ENCODE measurements around the gene NCAPD3.
A peak's percentile ranks its signal among the peaks of the same experiment; 100 is the strongest.
"Not testable (repeated sequence)": the region's sequence is repeated elsewhere in the genome, so short reads cannot be mapped to it uniquely, and the experiment has no call there.

The NCAPD3 gene

GRCh38 chr11:134226806-134227325, 3.1 kb upstream of the NCAPD3 start:
- DNase-seq: no peak

- DNase-seq: peak; percentile 90
Observed at GRCh38 chr11:134224710-134225664, 1.2 kb upstream of the NCAPD3 start.

GRCh38 chr11:134223121-134223520, 646 bp downstream of the NCAPD3 start:
- DNase-seq: peak; percentile 48

DNA sequence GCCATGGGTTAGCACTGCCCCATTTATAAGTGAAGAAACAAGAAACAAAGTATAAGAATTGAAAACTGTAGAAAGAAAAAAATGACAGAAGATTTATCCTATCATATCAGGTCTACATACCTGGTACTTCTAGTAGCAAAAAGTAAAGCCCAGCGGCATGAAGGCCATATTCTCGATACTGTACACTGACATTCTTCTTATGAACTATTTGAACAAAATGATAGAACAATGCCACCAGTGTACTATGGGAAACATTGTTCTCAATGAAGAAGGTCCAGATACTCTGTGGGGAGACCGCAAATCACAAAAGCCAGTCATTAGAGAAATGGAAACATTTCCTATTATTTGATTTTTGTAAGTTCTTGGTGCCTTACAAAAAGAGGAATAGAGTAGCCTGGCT, 7.0 kb downstream of the NCAPD3 start:
- no peak for DNase-seq

DNA sequence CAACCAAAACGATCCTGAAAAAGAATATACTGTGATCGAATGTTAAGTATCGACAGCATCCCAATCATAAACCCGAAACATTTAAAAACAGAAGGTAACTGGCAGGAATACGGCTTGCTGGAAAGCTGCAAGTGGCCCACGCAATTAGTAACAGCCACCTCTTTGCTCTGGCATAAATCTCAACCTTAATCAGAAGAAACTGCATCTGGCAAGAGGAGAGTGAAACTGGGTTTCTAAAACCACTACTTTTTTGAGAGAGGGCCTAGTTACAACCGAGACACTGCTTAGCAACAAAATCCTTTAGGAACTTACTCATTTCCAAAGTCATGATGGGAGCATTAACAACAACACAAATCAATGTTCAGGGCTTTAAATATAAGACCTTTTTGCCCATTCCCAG, 7.9 kb downstream of the NCAPD3 start:
- DNase-seq: no peak

DNA sequence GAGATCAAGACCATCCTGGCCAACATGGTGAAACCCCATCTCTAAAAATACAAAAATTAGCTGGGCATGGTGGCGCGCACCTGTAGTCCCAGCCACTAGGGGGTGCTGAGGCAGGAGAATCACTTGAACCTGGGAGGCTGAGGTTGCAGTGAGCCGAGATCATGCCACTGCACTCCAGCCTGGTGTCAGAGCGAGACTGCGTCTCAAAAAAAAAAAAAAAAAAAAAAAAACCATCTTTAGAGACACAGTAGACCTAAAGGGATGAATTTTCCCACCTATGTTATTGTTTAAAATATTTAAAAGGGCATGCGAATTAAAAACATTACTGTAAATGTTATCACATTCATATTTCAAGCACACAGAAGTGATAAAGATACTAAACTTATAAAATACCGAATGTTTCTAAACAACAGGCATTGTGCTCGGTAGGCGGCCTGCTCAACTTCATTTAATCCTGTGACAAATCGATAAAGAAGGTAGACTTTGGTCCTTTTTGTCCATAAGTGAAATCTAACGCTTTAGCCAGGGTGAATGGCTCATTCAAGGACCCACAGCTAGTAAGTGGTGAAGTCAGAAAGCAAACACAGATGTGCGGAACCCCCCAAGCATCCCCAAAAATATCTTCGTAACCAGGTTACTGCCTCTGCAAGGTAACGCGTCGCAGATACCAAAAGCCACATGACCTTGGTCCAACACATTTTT, 16.1 kb downstream of the NCAPD3 start:
- DNase-seq: peak; percentile 70

GRCh38 chr11:134206185-134206584, 17.6 kb downstream of the NCAPD3 start:
- no peak for DNase-seq

DNA sequence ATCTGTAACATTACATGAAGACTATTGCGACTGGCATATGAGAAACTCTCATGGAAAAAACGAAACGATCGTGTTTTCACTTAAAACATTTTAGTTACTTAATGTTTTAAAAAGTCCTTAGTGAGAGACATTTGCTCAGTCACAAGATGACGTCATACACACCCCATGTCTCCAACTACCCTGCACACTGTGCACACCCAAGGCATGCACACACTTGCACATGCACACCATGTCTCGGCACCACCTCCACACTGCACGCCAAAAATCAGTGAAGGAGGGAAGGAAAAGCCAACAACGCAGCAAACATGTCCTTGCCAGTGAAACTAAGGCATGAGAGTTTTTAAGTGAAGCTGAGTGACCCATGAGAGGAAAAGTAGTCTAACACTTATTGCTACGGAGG, 18.0 kb downstream of the NCAPD3 start:
- DNase-seq: no peak

DNA sequence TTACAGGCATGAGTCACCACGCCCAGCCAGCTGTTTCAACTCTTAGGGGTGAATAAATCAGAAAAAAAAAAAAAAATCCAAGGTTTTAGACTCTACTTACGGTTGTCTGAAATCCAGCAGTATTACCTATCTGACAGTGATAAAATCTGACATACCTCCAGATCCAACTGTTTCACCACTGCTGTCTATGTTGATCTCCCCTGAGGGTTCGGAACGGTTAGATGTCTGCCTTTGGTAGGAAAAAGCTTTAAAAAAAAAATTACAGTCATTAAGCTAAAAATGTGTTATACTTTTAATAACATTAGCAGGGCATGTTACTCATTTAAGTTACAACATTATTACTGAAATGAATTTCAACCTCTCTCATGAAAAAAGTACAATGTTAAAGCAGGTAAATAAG, 21.1 kb downstream of the NCAPD3 start:
- DNase-seq: no peak

- DNase-seq: no peak
Observed at GRCh38 chr11:134200688-134201087, 23.1 kb downstream of the NCAPD3 start.

DNA sequence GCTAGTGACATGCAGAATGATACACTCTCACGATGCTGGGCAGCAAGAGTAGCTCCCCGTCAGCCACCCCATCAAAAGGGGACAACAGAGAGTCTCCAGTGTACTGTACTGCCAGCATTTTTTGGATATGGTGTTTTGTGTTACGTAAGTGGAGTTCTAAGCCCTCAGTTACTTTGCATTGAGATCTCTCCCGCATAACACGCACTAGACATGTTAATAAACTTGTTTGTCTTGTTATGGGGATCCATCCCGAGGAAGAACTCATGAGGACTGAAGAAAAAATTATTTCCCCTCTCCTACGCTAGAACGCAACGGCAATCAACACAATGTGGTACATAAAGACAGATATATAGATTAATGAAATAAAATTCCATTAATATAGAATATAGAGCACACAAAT, 24.2 kb downstream of the NCAPD3 start:
- DNase-seq: no peak

GRCh38 chr11:134196756-134197155, 27.0 kb downstream of the NCAPD3 start:
- peak; percentile 11 for DNase-seq

GRCh38 chr11:134188092-134188491, 35.7 kb downstream of the NCAPD3 start:
- not testable (repeated sequence) for DNase-seq

GRCh38 chr11:134181707-134182106, 42.1 kb downstream of the NCAPD3 start:
- DNase-seq: no peak

GRCh38 chr11:134178032-134178674, 45.6 kb downstream of the NCAPD3 start:
- no peak for DNase-seq

DNA sequence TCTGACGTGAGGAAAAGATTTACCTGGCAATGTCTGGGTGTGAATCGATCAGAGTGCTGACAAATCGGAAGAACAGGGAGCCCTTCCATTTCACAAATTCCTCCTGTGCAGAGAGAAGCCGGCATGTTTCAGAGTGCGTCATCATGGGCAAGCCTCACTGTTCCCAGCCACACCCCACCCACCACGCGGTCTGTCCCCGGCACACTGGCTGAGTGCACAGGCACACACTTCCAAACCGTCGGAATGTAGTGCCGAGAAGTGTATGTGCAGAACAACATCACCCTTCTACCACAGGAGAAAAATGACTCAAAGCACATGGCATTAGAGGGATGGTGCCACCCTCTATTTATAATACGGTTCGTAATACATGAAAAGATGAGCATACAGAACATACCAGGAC, 47.5 kb downstream of the NCAPD3 start:
- DNase-seq: no peak

DNA sequence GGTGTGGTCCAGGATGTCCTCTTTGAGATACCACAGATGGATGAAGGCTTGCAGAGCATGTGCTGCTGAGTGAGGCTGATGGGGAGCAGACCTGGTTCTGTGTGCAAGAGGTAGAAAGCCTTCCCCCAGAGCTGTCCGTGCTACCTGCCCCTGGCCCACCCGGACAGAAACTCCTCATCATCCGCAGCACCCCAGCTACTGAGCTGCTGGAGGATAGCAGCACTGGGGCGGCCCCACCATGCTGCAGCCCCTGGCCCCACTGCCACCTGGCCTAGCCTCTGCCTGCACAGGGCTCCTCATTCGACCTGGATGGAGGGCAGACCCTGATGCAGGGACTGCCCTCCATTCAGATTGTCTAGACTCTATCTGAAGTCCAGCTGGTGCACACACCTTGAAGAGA, 50.5 kb downstream of the NCAPD3 start:
- DNase-seq: no peak

GRCh38 chr11:134171951-134172350, 51.8 kb downstream of the NCAPD3 start:
- no peak for DNase-seq

DNA sequence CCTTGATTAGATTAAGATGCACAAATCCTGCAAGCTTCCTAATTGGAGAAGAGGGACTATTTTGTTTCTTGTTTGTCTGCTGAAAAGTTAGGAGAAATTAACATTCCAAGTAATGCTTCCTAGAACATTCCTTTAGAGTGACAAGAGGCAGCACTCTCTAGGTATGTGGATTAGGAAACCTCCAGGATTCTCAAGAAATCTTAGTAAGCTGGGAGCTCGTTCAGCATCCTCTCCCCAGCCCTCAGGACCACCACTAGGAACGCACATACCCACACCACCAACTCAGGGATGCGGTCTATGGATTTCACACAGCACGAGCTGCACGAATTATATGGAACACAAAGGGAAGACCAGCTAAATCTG, 52.9 kb downstream of the NCAPD3 start:
- no peak for DNase-seq

DNA sequence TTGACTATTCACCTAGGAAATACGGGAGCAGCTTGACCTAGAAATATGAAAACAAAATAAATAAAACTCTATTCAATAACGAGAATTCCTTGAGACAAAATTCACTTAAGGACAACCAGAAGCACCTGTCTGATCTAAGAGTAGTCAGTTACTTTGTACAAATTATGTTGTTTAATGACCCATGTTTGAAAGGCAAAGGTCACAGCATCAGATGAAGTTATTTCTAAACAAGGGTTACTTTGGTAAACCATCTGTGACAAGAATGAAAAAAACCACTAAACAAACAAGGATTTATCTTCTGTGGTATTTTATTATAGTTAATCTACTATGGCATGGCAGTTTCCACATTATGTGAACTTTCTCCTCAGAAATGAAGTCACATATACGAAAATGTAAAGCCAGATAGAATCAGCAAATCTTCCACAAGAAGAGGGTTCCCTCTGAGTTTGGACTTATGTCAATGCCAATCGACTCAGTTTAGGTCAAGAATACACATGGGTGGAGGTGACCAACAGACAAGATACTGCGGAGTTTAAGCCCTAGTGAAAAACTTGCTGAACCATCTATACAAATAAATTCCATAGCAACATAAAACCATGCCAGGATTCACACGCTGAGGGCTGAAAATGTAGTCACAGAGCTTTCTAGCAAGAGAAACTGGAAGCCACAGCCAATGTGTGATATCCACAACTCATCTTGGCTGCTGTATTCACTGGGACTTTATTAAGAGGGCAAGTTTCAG, 53.4 kb downstream of the NCAPD3 start:
- DNase-seq: no peak

DNA sequence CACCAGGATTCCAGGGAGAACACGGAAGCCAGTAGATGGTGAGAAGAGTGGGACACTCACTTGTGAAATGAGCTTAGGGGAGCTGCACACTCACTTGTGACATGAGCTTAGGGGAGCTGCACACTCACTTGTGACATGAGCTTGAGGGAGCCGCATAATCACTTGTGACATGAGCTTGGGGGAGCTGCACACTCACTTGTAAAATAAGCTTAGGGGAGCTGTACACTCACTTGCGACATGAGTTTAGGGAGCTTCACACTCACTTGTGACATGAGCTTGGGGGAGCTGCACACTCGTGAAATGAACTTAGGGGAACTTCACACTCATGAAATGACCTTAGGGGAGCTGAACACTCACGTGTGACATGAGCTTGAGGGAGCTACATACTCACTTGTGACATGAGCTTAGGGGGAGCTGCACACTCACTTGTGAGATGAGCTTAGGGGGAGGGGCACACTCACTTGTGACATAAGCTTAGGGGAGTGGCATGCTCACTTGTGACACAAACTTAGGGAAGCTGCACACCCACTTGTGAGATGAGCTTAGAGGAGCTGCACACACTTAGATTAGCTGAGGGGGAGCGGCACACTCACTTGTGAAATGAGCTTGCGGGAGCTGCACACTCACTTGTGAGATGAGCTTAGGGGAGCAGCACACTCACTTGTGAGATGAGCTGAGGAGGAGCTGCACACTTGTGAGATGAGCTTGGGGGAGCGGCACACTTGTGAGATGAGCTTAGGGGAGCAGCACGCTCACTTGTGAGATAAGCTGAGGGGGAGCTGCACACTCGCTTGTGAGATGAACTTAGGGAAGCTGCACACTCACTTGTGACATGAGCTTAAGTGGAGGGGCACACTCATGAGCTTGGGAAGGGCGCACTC, 59.0 kb downstream of the NCAPD3 start:
- no peak for DNase-seq

DNA sequence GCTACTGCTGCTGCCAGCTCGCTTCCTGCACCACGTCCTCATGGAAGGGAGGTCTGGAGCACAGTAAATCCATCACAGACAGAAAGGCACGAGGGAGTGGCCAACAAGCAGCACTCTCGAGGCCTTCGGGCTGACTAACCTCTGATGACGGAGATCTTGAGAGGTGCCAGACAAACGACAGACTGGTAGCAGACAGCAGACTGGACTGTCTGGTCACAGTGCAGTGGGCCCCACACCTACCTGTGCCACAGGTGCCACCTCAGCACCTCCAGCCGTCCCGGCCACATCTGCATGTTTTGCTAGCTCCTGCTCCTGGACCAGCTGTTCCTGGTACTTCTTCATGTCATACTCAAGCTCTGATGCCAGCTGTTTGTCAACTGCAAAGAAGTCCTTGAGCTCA, 64.1 kb downstream of the NCAPD3 start:
- no peak for DNase-seq
